ELF-1 (cell line): ENCODE data around the gene PTPRQ.

Source experiments
- DNase-seq: peaks from one replicate; pipeline ENCODE4 v3.0.0-alpha.2; 2016; ENCODE audit warnings: low read depth, low spot score

PTPRQ gene

GRCh38 chr12:80702889-80703805 lies 259.1 kb downstream of the PTPRQ start:
- no peak for DNase-seq

- DNase-seq = no peak
Measured at GRCh38 chr12:80704420-80704819, 260.4 kb downstream of the PTPRQ start.

DNA sequence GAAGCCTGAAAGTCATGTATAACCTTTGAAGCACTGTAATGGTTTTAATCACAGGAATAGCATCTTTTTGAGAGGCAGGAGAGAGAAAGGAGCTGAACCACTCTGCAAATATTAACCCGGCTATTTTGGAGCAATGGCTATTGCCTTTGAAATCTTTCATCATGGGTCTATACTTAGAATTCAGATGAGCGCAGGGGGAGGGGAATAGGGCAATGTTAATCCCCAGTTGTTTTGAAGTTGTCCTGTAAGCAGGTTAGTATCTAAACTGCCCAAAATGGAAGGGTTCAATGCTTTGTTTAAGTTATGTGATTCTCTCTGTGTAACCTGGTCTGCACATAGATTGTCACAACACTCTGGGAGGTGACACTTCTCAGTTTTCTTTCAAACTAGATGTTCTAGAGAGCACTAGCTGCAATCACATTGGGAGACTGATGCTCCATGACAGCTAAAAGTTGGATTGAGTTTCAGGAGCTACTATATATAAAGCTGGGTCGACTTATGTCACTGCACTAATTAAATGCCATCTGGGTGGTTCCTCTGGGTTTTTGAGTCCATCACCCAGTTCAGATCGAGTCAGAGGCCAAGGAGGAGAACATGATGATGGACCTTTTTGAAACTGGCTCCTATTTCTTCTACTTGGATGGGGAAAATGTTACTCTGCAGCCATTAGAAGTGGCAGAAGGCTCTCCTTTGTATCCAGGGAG lies 263.2 kb downstream of the PTPRQ start, which contains the start of gene MYF6:
TSS of gene MYF6 (plus strand) at position 509 of the 704 bp plus-strand sequence. CDS start at position 595, 86 bp downstream.
- no peak for DNase-seq

DNA sequence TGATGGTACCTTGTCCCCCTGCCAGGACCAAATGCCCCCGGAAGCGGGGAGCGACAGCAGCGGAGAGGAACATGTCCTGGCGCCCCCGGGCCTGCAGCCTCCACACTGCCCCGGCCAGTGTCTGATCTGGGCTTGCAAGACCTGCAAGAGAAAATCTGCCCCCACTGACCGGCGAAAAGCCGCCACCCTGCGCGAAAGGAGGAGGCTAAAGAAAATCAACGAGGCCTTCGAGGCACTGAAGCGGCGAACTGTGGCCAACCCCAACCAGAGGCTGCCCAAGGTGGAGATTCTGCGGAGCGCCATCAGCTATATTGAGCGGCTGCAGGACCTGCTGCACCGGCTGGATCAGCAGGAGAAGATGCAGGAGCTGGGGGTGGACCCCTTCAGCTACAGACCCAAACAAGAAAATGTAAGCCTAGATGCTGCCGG lies 263.8 kb downstream of the PTPRQ start:
- DNase-seq = peak; percentile 44

GRCh38 chr12:80708259-80708974 lies 264.4 kb downstream of the PTPRQ start:
- DNase-seq = peak; percentile 29

GRCh38 chr12:80708975-80709328 lies 264.9 kb downstream of the PTPRQ start:
- no peak for DNase-seq

DNA sequence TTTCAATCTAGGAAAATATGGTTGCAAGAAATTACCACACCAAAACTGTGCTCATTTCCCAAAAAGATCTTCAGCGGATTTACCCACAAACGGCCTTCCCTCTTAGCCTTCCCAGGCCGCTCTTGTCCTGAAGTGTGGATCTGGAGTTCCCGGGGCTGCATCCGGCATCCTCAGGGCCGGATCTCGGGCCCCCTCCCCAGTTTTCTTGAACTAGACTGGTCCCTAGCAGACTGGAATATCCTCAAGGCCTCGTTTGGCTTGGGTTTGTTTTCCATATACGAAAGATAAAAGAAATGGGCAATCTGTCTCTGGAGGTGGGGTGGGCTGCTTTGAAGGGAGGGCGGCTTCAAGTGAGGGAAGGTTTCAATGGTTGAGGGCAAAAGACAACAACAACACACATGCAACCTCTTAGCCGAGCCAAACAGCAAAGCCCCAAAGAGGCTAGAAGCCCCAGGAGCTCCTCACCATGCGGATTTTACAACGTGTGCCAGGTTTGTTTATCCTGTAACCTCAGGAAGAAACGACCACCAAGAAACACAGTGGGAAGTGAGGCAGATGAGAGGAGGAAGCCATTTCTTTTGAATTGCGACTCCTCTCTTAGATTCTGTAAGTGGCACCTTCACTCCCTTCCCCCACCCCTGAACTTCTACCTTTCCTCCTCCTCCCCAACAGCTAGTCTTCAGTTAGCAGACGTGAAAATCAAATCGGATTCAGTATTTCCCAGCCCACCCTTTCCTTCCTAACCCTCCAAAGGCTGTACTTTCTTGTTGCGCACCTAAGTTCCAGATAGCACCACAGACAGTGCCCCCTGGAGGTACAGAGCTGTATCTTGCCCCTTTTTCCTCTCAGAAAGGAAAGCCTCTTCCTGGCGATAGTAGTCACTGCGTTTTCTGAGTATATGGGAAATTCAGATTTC lies 266.0 kb downstream of the PTPRQ start:
- peak; percentile 61 for DNase-seq

DNA sequence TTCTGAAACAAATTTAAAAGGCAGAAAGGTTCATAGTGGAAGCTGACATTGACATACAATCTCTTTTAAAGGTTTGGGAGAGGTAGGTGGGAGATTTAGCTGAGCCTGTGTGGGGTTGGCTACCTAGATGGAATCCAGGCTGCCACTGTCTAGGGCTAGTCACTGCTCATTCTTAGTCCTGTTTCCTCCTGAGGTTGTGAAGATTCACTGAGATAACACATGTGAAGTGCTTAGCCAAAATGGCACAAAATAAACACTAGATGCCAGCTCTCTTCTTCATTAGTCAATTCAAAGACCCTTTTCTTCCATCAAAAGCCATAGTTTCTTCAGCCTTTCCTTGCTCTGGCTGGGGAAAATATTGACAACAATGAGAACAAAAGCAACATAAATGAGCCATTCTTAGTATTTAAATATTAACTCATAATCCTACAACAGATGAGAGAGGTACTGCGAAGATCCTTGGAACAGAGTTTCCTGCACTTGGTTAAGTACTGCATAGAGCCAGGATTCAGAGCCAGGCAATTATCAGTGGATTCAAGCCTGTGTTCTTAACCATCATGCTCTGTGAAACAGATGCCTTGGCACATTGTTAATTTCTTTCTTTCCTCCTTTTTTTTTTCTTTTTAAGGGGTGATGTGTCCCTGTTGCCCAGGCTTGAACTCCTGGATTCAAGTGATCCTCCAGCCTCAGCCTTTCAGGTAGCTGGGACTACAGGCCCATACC lies 266.9 kb downstream of the PTPRQ start:
- DNase-seq = no peak

- DNase-seq = no peak
Measured at GRCh38 chr12:80711866-80712265, 267.8 kb downstream of the PTPRQ start.

GRCh38 chr12:80712866-80713265 lies 268.8 kb downstream of the PTPRQ start:
- DNase-seq = no peak

GRCh38 chr12:80713419-80713818 lies 269.4 kb downstream of the PTPRQ start:
- DNase-seq = no peak

DNA sequence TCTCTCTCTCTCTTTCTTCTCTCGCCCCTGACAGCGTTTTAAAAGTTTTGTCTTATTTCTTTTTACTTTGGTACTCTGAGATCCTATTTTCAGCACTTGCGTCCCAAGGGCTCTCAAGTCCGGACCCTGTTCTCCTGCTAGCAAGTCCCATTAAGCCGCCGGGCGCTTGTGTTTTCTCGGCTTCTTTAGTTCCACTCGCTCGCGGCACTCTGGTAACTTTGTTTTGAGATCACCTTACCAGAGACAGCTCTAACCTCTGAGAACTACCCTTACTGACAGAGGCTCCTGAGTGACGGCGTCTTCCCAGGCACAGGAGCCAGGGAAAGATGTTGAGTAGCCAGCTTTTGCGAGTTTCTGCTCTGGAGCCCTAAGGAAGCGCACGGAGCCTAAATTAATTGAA lies 270.0 kb downstream of the PTPRQ start:
- peak; percentile 85 for DNase-seq

GRCh38 chr12:80714846-80715245 lies 270.8 kb downstream of the PTPRQ start:
- DNase-seq = no peak

- no peak for DNase-seq
Measured at GRCh38 chr12:80715713-80716249, 271.7 kb downstream of the PTPRQ start.

GRCh38 chr12:80716696-80717469 lies 272.8 kb downstream of the PTPRQ start, which contains the start of gene MYF5:
Gene MYF5, plus strand, starts transcription at chr12:80716912. Its CDS starts 152 bp downstream, at chr12:80717064.
- DNase-seq = peak; percentile 37

DNA sequence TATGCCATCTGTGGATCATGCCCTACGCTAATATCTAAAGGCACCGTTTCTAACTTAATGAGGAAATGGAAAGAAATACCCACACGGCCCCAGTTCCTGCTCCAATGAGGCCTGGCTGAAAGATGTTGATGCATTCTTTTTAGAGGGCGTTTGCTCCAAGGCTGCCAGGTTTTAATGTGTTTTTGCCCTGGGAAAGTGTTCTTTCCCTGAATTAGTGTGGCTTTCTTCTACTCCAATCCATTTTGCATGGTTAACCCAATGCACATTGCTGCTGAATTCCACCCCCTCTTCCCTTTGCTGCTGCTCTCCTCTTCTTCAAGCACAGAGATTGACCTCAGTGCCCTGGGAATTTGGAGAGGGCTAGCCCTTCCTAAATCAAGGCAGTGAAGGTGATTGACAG lies 273.8 kb downstream of the PTPRQ start:
- DNase-seq = no peak

GRCh38 chr12:80720516-80720915 lies 276.5 kb downstream of the PTPRQ start:
- no peak for DNase-seq

GRCh38 chr12:80721326-80721725 lies 277.3 kb downstream of the PTPRQ start:
- DNase-seq = no peak
